K562 (cell line): ENCODE measurements around the gene CERS4. TPM values are rescaled to one million over a fixed set of nuclear protein-coding genes. Genes with fewer than 3 reads are reported as not detected.

Experiments
- ATF1 ChIP-seq, 2 experiments: fragments of 450-650 bp in 1 of 2; IDR thresholded peaks; 2 replicates each; pipeline ENCODE4 v1.6.1; 2016; ENCODE audit warnings: missing compliant biosample characterization in 1 of 2, missing genetic modification characterization in 1 of 2
- BCOR ChIP-seq: fragments of 450-650 bp; IDR thresholded peaks from 2 replicates; pipeline ENCODE4 v1.6.1; 2016
- CREM ChIP-seq: IDR thresholded peaks from 2 replicates; pipeline ENCODE4 v1.6.1; 2014; ENCODE audit warnings: antibody characterized with exemption, low read depth
- HDAC1 ChIP-seq, 2 experiments: fragments of 450-650 bp; IDR thresholded peaks; 2 replicates each; pipeline ENCODE4 v1.6.1; 2016 to 2017; ENCODE audit warnings: inconsistent platforms in 1 of 2, mild to moderate bottlenecking in 1 of 2, moderate library complexity in 1 of 2
- HLTF ChIP-seq: fragments of 450-650 bp; IDR thresholded peaks from 2 replicates; pipeline ENCODE4 v1.6.1; 2016
- SIX5 ChIP-seq, 2 experiments: IDR thresholded peaks; 2 replicates each; pipeline ENCODE4 v1.6.1; 2011; ENCODE audit warnings: low read length in 2 of 2, borderline replicate concordance in 1 of 2, low read depth in 1 of 2, mild to moderate bottlenecking in 1 of 2, moderate library complexity in 1 of 2; ENCODE audit not compliant: insufficient read depth in 1 of 2
- SP1 ChIP-seq: sonication (generic); formaldehyde crosslinking; IDR thresholded peaks from 2 replicates; pipeline ENCODE4 v1.8.1; 2022; ENCODE audit warnings: mild to moderate bottlenecking, missing genetic modification reagents
- TAF9B ChIP-seq: fragments of 450-650 bp; IDR thresholded peaks from 2 replicates; pipeline ENCODE4 v1.6.1; 2018; ENCODE audit warnings: mild to moderate bottlenecking; ENCODE audit not compliant: partially characterized antibody
- TRIM24 ChIP-seq, 2 experiments: fragments of 450-650 bp; IDR thresholded peaks; 2 replicates each; pipeline ENCODE4 v1.6.1; 2016
- XRCC5 ChIP-seq: fragments of 200-400 bp; formaldehyde crosslinking; IDR thresholded peaks from 2 replicates; pipeline ENCODE4 v1.6.1; 2017; ENCODE audit warnings: low read depth, mild to moderate bottlenecking, low read length
- ZBTB7A ChIP-seq: IDR thresholded peaks from 2 replicates; pipeline ENCODE4 v1.6.1; 2011; ENCODE audit warnings: low read depth, mild to moderate bottlenecking, low read length, moderate library complexity, borderline replicate concordance; ENCODE audit not compliant: control insufficient read depth
- ZNF197 ChIP-seq: fragments of 200-800 bp; sonication (Bioruptor generic); IDR thresholded peaks from 2 replicates; pipeline ENCODE4 v1.6.1; 2016; ENCODE audit warnings: low read depth, missing genetic modification characterization, missing compliant biosample characterization
- polyA plus RNA-seq, 8 experiments: library from polyadenylated mRNA; depleted of rRNA in 4 of 8; stranded (reverse) in 5 of 8; unstranded in 3 of 8; fragments of >200 nt; fragmentation: Nextera tagmentation in 2 of 8; fragmentation: Illumina TruSeq in 1 of 8; extraction: Ambion mirVana in 2 of 8; extraction: Trizol in 1 of 8; gene quantifications; 2 replicates each; pipeline versions ENCODE4 v1.2.1 to v1.2.3, GENCODE V29; 2011 to 2014; ENCODE audit warnings: inconsistent platforms in 1 of 8, missing spikeins in 1 of 8
- total RNA-seq, 7 experiments: library from RNA; depleted of rRNA in 6 of 7; stranded (reverse); fragments of >200 nt in 6 of 7; fragmentation: Illumina TruSeq in 2 of 7; extraction: Trizol in 2 of 7; gene quantifications; 2 replicates each; pipeline versions ENCODE4 v1.2.1 to v1.2.3, GENCODE V29; 2011 to 2021; ENCODE audit warnings: low replicate concordance in 1 of 7
- TF ChIP-seq, protein P1 (sequence below): fragments of 250-450 bp; sonication (Bioruptor Pico); IDR thresholded peaks from 2 replicates; pipeline ENCODE4 v1.8.0; 2021; ENCODE audit warnings: borderline replicate concordance, mild to moderate bottlenecking, moderate library complexity; ENCODE audit not compliant: poor library complexity, severe bottlenecking
- TF ChIP-seq, protein P2 (sequence below), 2 experiments: fragments of 450-650 bp; IDR thresholded peaks; 2 replicates each; pipeline ENCODE4 v1.6.1; 2016
- TF ChIP-seq, protein P3 (sequence below): fragments of 250-450 bp; sonication (Bioruptor Pico); IDR thresholded peaks from 2 replicates; pipeline ENCODE4 v1.4.0; 2020; ENCODE audit warnings: mild to moderate bottlenecking
- TF ChIP-seq, protein P4 (sequence below): fragments of 450-650 bp; IDR thresholded peaks from 2 replicates; pipeline ENCODE4 v1.6.1; 2016; ENCODE audit warnings: antibody characterized with exemption
- TF ChIP-seq, protein P5 (sequence below): fragments of 250-450 bp; sonication (Bioruptor Pico); IDR thresholded peaks from 2 replicates; pipeline ENCODE4 v1.4.0; 2020; ENCODE audit warnings: mild to moderate bottlenecking, moderate library complexity, borderline replicate concordance
- TF ChIP-seq, protein P6 (sequence below): fragments of 250-450 bp; sonication (Bioruptor Pico); IDR thresholded peaks from 2 replicates; pipeline ENCODE4 v1.8.0; 2021; ENCODE audit warnings: moderate library complexity, mild to moderate bottlenecking, inconsistent platforms

CERS4 gene
- total and polyA plus RNA-seq, 9 of the 15 experiments (the other 6 are each of a cell fraction or from before 2014, with no cell fraction given): 0.14 to 4.4 (median 2.9) TPM; not detected in 1

DNA sequence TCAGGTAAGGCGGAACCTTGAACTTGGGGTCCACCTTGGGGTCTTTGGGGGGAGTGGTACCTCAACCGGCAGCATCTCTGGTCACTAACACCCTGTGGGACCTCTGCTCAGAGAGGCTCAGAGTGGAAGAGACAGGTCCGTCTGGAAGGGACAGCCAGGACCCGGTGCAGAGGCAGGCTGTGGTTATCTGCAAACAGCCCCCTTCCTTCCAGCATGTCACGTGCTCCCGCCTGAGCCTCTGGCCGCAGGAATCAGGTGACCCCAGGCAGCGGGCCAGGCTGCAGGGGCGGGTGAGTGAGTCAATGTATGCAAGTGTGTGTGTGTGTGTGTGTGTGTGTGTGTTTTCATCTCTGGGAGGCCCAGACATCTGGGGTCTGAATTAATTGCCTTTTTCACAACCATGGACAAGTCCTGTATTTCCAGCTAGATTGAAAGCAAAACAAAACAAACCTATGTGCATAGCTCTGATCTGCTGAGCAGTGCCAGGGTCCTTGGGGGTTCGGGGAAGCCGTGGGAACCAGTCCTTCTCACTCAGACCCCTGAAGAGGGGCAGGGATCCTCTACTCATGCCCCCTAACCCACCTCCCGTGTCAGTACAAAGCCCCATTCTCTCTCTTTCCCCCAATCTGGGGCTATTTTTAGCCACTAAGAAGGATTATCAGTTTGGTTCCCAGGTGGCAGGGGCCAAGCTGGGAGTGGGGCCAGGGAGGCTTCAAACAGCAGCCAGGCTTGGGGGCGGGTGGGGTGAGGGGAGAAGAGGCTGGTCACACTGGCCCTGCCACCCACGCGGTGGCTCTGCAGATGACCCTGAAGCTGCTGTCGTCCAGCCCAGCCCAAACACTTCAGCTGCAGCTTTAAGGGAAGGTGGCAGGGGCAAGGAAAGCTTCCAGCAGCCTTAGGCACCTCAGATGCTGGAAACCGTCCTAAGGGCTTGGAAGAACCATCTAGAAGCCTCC is 31.4 kb downstream of the CERS4 start (continued):
- TF ChIP-seq ATF1 (CRISPR knock-in tag; IDR thresholded peaks at IDR 0.05): no peak
- peak; percentile 51; the same call in 1 of the 2 replicates for TF ChIP-seq ATF1 (tag; IDR thresholded peaks at IDR 0.05)
- TF ChIP-seq TAF9B: peak; percentile 90
- TF ChIP-seq, protein P1, sequence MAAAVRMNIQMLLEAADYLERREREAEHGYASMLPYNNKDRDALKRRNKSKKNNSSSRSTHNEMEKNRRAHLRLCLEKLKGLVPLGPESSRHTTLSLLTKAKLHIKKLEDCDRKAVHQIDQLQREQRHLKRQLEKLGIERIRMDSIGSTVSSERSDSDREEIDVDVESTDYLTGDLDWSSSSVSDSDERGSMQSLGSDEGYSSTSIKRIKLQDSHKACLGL (CRISPR knock-in tag): no peak
- TF ChIP-seq, protein P2, sequence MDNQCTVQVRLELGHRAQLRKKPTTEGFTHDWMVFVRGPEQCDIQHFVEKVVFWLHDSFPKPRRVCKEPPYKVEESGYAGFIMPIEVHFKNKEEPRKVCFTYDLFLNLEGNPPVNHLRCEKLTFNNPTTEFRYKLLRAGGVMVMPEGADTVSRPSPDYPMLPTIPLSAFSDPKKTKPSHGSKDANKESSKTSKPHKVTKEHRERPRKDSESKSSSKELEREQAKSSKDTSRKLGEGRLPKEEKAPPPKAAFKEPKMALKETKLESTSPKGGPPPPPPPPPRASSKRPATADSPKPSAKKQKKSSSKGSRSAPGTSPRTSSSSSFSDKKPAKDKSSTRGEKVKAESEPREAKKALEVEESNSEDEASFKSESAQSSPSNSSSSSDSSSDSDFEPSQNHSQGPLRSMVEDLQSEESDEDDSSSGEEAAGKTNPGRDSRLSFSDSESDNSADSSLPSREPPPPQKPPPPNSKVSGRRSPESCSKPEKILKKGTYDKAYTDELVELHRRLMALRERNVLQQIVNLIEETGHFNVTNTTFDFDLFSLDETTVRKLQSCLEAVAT (IDR thresholded peaks at IDR 0.05): peak; percentile 86 to 97
- TF ChIP-seq BCOR: peak; percentile 69
- 0 out of 2 replicates have a peak, but pooled peaks have one; percentile 35 for TF ChIP-seq ZNF197 (CRISPR knock-in tag)
- TF ChIP-seq ZBTB7A: peak; percentile 66; the same call in 1 of the 2 replicates
- TF ChIP-seq CREM: peak; percentile 78
- TF ChIP-seq HLTF: peak; percentile 46; the same call in 1 of the 2 replicates
- TF ChIP-seq, protein P3, sequence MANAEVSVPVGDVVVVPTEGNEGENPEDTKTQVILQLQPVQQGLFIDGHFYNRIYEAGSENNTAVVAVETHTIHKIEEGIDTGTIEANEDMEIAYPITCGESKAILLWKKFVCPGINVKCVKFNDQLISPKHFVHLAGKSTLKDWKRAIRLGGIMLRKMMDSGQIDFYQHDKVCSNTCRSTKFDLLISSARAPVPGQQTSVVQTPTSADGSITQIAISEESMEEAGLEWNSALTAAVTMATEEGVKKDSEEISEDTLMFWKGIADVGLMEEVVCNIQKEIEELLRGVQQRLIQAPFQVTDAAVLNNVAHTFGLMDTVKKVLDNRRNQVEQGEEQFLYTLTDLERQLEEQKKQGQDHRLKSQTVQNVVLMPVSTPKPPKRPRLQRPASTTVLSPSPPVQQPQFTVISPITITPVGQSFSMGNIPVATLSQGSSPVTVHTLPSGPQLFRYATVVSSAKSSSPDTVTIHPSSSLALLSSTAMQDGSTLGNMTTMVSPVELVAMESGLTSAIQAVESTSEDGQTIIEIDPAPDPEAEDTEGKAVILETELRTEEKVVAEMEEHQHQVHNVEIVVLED: no peak
- TF ChIP-seq, protein P4, sequence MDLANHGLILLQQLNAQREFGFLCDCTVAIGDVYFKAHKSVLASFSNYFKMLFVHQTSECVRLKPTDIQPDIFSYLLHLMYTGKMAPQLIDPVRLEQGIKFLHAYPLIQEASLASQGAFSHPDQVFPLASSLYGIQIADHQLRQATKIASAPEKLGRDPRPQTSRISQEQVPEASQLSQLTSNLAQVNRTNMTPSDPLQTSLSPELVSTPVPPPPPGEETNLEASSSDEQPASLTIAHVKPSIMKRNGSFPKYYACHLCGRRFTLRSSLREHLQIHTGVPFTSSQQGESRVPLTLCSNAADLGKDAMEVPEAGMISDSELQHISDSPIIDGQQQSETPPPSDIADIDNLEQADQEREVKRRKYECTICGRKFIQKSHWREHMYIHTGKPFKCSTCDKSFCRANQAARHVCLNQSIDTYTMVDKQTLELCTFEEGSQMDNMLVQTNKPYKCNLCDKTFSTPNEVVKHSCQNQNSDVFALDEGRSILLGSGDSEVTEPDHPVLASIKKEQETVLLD: peak; percentile 78
- TF ChIP-seq SP1 (CRISPR knock-in tag): peak; percentile 79
- TF ChIP-seq, protein P5, sequence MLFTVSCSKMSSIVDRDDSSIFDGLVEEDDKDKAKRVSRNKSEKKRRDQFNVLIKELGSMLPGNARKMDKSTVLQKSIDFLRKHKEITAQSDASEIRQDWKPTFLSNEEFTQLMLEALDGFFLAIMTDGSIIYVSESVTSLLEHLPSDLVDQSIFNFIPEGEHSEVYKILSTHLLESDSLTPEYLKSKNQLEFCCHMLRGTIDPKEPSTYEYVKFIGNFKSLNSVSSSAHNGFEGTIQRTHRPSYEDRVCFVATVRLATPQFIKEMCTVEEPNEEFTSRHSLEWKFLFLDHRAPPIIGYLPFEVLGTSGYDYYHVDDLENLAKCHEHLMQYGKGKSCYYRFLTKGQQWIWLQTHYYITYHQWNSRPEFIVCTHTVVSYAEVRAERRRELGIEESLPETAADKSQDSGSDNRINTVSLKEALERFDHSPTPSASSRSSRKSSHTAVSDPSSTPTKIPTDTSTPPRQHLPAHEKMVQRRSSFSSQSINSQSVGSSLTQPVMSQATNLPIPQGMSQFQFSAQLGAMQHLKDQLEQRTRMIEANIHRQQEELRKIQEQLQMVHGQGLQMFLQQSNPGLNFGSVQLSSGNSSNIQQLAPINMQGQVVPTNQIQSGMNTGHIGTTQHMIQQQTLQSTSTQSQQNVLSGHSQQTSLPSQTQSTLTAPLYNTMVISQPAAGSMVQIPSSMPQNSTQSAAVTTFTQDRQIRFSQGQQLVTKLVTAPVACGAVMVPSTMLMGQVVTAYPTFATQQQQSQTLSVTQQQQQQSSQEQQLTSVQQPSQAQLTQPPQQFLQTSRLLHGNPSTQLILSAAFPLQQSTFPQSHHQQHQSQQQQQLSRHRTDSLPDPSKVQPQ (CRISPR knock-in tag): peak; percentile 77; the same call in 1 of the 2 replicates
- TF ChIP-seq SIX5 (IDR thresholded peaks at IDR 0.05; ENCODE audit: borderline replicate concordance in 1 of 2, insufficient read depth in 1 of 2, low read depth in 1 of 2, low read length in 2 of 2): no peak
- TF ChIP-seq, protein P6, sequence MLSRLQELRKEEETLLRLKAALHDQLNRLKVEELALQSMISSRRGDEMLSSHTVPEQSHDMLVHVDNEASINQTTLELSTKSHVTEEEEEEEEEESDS (CRISPR knock-in tag): no peak
- TF ChIP-seq TRIM24 (IDR thresholded peaks at IDR 0.05): peak; percentile 86 to 91
- peak; percentile 87; the same call in 1 of the 2 replicates for TF ChIP-seq XRCC5
- TF ChIP-seq HDAC1 (IDR thresholded peaks at IDR 0.05): peak in 1 of 2 experiments; percentile 90; a peak in 2 of 4 replicates
